Hepatocyte (in vitro differentiated cells): ENCODE results near the gene TCEAL1.

ENCODE experiments used
- EZH2phosphoT487 ChIP-seq: fragments of 200-600 bp; sonication (generic); IDR thresholded peaks from one replicate; pipeline ENCODE4 v1.6.1; 2018; ENCODE audit warnings: antibody characterized with exemption, mild to moderate bottlenecking, low read depth, moderate library complexity; ENCODE audit not compliant: unreplicated experiment, severe bottlenecking
- TF ChIP-seq, protein P1 (sequence below): fragments of 200-600 bp; sonication (generic); IDR thresholded peaks from 2 replicates; pipeline ENCODE4 v1.5.1; 2016; ENCODE audit warnings: antibody characterized with exemption, mild to moderate bottlenecking; ENCODE audit not compliant: poor library complexity

- TF ChIP-seq, protein P1, sequence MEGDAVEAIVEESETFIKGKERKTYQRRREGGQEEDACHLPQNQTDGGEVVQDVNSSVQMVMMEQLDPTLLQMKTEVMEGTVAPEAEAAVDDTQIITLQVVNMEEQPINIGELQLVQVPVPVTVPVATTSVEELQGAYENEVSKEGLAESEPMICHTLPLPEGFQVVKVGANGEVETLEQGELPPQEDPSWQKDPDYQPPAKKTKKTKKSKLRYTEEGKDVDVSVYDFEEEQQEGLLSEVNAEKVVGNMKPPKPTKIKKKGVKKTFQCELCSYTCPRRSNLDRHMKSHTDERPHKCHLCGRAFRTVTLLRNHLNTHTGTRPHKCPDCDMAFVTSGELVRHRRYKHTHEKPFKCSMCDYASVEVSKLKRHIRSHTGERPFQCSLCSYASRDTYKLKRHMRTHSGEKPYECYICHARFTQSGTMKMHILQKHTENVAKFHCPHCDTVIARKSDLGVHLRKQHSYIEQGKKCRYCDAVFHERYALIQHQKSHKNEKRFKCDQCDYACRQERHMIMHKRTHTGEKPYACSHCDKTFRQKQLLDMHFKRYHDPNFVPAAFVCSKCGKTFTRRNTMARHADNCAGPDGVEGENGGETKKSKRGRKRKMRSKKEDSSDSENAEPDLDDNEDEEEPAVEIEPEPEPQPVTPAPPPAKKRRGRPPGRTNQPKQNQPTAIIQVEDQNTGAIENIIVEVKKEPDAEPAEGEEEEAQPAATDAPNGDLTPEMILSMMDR = no peak
- TF ChIP-seq EZH2phosphoT487 = no peak
Observed at GRCh38 chrX:103585411-103586313, 43.1 kb upstream of the TCEAL1 start, which contains the start of gene TCEAL4.
